GM21367 (cell line): ENCODE data around the gene MIR17HG.
A peak's percentile ranks its signal among the peaks of the same experiment; 100 is the strongest.
"Not testable (repeated sequence)": the region's sequence is repeated elsewhere in the genome, so short reads cannot be mapped to it uniquely, and the experiment has no call there.

ENCODE experiments used
- ATAC-seq: cut with Tn5 transposase; IDR thresholded peaks from one replicate; pipeline ENCODE4 v1.9.1; 2021; ENCODE audit not compliant: unreplicated experiment

MIR17HG gene

GRCh38 chr13:91347202-91347995 is at the start of gene MIR17HG:
Gene MIR17HG, plus strand, starts transcription at chr13:91347687.
- peak; percentile 53 for ATAC-seq

DNA sequence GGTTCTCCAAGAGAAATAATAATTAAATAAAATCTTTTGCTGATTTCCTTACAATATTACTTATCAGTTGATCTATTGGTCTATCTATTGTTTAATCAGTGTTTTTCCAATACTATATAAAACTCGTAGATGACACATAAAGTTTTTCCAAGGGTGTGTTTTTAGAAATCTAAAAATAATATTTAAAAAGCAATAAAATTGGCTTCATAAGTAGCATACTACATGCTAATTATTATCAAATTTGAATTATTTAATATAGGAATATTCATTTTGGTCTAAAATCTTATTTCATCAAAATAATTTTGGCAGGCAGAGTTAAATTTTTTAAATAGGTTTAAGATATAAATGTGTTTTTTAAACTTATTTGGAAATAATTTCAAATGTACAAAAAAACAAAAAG is 49.4 kb upstream of the MIR17HG start:
- ATAC-seq, result no peak

- peak; percentile 95 for ATAC-seq
These were observed 45.4 kb upstream of the MIR17HG start for GRCh38 chr13:91302111-91302510.

DNA sequence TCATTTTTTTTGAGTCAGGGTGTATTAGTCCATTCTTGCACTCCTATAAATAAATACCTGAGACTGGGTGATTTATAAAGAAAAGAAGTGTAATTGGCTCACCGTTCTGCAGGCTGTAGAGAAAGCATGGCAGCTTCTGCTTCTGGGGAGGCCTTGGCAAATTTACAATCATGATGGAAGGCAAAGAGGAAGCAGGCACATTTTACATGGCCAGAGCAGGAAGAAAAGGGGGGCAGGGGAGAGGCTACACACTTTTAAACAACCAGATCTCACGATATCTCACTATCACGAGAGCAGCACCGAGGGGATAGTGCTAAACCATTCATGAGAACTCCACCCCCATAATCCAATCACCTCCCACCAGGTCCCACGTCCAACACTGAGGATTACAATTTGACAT is 44.5 kb upstream of the MIR17HG start:
- ATAC-seq, result no peak

DNA sequence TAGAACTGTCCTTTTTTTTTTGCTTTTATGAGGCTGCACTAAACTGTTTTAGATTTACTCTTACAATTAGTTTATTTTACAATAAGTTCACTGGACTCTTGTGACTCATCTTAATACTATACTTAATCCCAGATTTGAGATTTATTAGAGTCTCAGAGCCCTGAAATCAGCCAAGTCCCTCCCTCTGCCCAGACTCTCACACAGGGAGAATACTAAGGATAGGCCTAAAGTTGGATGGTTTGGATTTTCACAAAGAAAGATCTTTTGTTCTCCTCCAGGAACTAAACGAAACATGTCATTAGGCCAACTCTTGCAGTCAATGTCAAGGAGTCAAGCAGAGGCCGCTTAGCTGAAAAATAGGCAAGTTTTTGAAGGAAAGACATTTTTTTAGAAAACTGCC is 42.7 kb upstream of the MIR17HG start:
- no peak for ATAC-seq

DNA sequence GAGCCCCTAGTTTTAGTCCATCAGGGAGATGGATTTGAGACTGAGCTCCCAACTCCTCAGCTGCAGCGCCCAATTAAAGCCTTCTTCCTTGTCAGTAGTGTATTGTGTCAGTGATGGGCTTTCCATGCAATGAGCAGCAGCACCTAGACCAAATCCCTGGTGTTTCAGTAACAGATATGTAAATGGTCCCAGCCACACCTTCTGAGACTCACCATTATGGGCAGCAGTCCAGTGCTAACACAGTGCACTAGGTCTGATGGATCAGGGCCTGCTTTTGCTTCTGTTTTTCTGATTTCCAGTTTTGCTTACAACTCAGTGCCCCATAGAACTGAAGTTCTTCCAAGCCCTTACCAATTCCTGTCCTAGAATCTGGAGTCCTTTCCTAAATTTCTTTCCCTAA is 41.8 kb upstream of the MIR17HG start:
- no peak for ATAC-seq

DNA sequence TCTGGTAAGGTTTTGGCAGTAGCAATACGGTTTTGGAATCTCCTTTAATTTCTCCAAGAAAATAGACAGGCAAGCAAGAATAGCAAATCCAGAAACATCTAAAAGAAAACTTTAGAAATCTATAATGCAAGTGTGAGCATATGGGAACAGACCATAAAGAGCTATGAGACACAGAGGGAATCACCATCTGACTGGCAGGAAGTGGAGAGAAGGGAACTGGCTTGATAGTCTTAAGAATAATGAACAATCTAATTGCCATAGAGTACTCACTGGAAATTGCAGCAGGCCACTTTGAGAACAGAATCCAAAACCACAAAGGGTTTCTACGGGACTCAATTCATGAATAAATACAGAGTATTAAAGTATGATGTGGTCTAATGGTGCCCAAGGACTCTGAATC is 39.6 kb upstream of the MIR17HG start:
- ATAC-seq, result no peak

DNA sequence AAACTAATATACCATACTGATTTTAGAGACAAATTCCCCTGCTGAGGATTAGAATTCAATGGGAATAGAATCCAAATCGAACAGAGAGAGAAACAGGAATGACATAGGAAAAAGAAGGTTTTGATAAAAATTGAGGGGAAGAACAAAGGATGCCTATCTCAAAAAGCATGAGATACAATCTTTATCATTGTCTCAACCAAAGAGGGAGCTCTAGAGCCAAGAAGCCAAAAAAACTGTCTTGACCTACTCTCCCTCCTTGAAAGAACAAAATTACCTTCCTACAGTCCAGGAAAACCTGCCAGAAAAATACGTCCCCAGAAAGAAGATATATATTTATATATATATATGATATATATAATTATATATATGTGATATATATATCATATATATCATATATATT is 39.2 kb upstream of the MIR17HG start:
- ATAC-seq, result peak; percentile 28

DNA sequence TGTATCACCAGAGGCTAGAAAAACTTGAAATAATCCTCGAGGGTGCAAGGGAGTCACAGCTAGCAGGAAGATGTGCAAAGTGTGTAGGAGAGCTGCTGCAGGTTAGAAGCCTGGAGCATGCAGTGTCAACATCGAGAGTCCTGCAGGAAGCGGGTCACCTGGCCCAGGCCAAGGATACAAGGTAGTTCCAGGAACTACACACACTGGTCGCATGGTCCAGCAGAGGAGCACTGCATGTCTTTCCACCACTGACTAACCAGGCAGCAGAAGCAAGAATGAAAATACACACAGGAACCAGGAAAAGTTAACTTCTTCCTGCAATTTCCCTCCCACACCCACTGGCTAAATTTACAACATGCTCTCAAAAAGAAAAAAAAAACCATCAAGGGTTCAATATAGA is 36.0 kb upstream of the MIR17HG start:
- ATAC-seq, result no peak

GRCh38 chr13:91312324-91312723 is 35.2 kb upstream of the MIR17HG start:
- ATAC-seq, result no peak

DNA sequence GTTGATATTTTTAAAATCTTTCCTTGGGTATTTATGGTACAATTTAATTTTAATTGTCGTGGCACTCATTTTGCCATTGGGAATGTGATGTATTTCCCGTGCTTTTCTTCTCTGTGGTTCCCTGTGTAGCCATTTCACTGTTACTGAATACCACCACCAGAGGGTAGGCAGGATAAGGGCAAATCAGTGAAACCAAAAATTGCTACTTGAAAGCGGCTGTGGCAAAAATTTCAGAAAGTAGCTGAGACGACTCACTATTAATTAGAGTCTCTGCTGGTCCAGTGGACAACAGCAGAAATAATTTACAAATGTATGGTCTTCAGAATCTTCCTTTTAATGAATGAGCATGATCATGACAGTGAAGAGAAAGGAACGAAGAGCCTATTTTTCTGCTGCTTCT is 34.4 kb upstream of the MIR17HG start:
- ATAC-seq, result peak; percentile 85

DNA sequence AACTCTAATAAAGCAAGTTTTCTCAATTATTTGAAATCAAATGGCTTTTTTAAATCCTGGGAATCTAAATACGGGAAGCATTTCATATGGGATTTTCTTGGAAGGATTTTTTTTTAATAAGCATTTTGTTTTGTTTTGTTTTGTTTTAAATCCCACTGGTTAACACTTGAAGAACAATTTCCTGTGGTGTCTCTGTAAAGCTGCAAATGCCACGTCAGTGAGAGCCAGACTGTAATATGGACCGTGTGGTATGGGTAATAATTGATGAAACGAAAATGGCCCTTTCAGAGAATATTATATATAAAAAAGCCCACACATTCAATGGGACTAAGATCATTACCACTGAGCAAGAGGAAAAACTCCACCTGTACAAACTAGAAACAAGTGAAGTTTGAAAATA is 33.9 kb upstream of the MIR17HG start:
- peak; percentile 58 for ATAC-seq

- no peak for ATAC-seq
These were observed 32.6 kb upstream of the MIR17HG start for GRCh38 chr13:91314888-91315287.

DNA sequence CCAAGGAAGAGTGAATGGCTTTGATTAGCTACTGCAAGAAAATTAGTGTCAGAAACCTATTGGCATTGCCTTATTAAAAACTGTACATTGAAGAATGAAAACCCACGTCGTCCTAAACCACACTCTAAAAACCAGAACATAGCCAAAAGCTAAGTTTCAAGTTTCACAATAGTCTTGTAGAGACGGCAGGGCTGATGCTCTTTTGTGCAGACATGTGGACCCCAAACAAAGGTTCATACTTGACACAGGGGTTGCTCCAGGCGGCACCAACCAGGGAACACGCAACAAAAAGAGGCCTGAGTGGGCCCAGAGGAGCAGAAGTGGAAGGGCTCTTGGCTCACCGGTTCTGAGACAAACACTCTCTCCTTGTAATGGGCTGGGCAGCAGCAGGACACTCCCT is 28.6 kb upstream of the MIR17HG start:
- ATAC-seq, result no peak

DNA sequence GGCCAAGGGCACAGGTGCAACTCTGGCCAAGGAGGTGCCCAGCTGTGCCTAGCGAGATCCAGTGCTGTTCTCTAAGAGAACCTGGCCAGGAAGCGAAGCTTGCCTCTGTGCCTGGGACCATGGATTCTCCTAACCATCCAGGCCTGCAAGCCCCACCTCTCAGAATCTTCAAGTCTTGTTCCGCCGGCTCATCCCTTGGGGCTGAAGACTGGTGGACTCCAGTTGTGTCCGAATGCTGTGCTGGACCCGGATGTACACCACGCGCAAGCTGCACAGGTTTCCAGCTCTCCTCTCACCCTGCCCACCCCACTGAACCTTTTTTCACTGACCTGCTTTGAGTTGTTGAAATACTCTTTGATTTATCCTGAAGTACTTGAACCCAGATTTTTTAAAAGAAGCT is 27.5 kb upstream of the MIR17HG start:
- no peak for ATAC-seq

DNA sequence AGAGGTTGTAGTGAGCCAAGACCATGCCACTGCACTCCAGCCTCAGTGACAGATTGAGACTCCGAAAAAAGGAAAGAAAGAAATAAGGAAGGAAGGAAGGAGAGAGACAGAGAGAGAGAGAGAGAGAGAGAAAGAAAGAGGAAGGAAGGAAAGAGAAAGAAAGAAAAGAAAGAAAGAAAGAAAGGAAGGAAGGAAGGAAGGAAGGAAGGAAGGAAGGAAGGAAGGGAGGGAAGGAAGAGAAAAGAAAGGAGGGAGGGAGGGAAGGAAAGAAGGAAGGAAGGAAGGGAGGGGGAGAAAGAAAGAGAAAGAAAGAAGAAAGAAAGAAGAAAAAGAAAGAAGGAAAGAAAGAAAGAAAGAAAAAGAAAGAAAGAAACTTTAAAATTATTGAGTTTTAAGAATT is 26.5 kb upstream of the MIR17HG start:
- not testable (repeated sequence) for ATAC-seq

DNA sequence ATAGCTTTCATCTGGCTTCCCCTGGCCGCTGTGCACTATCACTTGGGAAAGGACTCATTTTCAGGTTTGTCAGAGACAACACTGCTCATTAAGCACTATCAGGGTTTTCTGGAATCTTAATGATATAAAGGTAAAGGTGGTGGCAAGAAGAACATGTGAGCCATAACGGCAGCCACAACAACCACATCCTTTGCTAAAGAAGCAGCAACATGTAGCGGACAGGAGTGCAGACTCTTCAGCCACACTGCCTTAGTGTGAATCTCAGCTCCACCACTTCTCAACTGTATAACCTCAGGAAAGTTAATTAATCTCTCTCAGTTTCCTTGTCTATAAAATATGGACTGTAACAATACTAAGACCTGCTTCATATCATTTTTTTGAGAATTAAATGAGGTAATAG is 24.1 kb upstream of the MIR17HG start:
- ATAC-seq, result no peak

- no peak for ATAC-seq
These were observed 21.3 kb upstream of the MIR17HG start for GRCh38 chr13:91326146-91326545.

- ATAC-seq, result no peak
These were observed 18.8 kb upstream of the MIR17HG start for GRCh38 chr13:91328726-91329125.

- peak; percentile 47 for ATAC-seq
These were observed 17.8 kb upstream of the MIR17HG start for GRCh38 chr13:91329733-91330132.

DNA sequence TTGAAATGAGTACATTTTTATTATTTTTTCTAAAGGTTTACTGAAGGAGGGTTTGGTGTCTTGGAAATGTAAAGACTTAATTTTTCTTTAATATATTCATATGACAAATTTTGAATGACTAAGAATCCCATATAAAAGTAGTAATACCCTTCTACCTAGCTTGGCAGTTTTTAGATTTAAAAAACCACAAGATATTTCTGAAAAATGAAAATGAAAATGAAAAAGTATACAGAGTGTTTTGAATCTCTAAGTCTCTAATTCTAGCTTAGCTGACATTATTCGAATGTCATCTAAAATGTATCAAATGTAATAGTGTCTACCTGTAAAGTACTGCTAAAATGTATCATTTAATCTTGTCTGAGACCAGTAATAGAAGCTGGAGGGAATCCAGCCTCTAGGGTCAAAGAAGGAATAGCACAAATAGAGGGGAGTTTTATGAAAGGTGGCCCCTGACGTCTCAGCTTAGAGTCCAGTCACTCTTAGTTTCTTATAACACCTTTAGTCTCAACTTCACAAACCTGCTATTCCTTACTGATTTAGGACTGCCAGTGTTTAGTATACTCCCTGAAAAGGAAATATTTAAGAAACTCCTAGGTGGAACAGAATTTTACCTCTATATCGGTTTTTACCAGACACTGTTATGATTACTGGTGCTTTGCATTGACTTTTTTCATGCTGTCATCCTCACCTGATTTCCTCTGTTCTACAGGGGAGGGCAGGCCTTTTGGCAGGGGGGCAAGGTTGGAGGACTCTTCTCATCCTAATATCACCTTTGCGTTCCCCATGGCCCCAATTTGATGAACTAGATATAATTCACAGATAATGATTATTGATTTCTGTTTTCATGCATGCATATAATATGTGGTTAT is 16.2 kb upstream of the MIR17HG start:
- peak; percentile 74 for ATAC-seq

- ATAC-seq, result no peak
These were observed 1.4 kb upstream of the MIR17HG start for GRCh38 chr13:91346062-91346461.
